GM19023 (cell line): ENCODE data around the gene TRPC4AP.
"Not testable (repeated sequence)": the region's sequence is repeated elsewhere in the genome, so short reads cannot be mapped to it uniquely, and the experiment has no call there.

Source experiments
- ATAC-seq: cut with Tn5 transposase; IDR thresholded peaks from one replicate; pipeline ENCODE4 v1.9.1; 2021; ENCODE audit warnings: mild to moderate bottlenecking, moderate library complexity; ENCODE audit not compliant: unreplicated experiment

TRPC4AP gene

GRCh38 chr20:35106827-35107380, 14.3 kb upstream of the TRPC4AP start:
- no peak for ATAC-seq

- no peak for ATAC-seq
These were observed 12.2 kb upstream of the TRPC4AP start for GRCh38 chr20:35104685-35105295.

GRCh38 chr20:35101620-35102019, 9.0 kb upstream of the TRPC4AP start:
- ATAC-seq, result no peak

GRCh38 chr20:35093267-35093884, 769 bp upstream of the TRPC4AP start:
- no peak for ATAC-seq

- ATAC-seq, result peak; percentile 35
These were observed 637 bp downstream of the TRPC4AP start for GRCh38 chr20:35091816-35092523.

- no peak for ATAC-seq
These were observed 4.1 kb downstream of the TRPC4AP start for GRCh38 chr20:35088231-35089145.

- no peak for ATAC-seq
These were observed 4.8 kb downstream of the TRPC4AP start for GRCh38 chr20:35087791-35088190.

GRCh38 chr20:35087355-35087754, 5.3 kb downstream of the TRPC4AP start:
- no peak for ATAC-seq

GRCh38 chr20:35085477-35086225, 7.0 kb downstream of the TRPC4AP start:
- ATAC-seq, result no peak

GRCh38 chr20:35084998-35085397, 7.6 kb downstream of the TRPC4AP start:
- no peak for ATAC-seq

- ATAC-seq, result not testable (repeated sequence)
These were observed 12.3 kb downstream of the TRPC4AP start for GRCh38 chr20:35080348-35080642.

GRCh38 chr20:35079472-35080347, 12.9 kb downstream of the TRPC4AP start:
- no peak for ATAC-seq

- ATAC-seq, result no peak
These were observed 14.7 kb downstream of the TRPC4AP start for GRCh38 chr20:35077872-35078271.

- no peak for ATAC-seq
These were observed 15.3 kb downstream of the TRPC4AP start for GRCh38 chr20:35077341-35077740.

- ATAC-seq, result not testable (repeated sequence)
These were observed 21.0 kb downstream of the TRPC4AP start for GRCh38 chr20:35071436-35072153.

- no peak for ATAC-seq
These were observed 26.4 kb downstream of the TRPC4AP start for GRCh38 chr20:35066194-35066593.

GRCh38 chr20:35065181-35065580, 27.4 kb downstream of the TRPC4AP start:
- no peak for ATAC-seq

- ATAC-seq, result no peak
These were observed 29.4 kb downstream of the TRPC4AP start for GRCh38 chr20:35063168-35063567.

GRCh38 chr20:35062478-35062877, 30.1 kb downstream of the TRPC4AP start:
- ATAC-seq, result no peak
